T-helper 1 cell treated with Interleukin-12 subunit alpha and Interleukin-12 subunit beta and Interleukin-4 antibody, amounts not matched to agents 30 μg/mL and 1 μg/mL, for 36 hours (primary cell): ENCODE results near the gene EVC.

Experiments used
- H3K27ac Mint-ChIP-seq: one replicate; pipeline ENCODE4 v1.8.0; 2021; ENCODE audit warnings: mild to moderate bottlenecking, mixed read lengths
- H3K27me3 Mint-ChIP-seq: one replicate; pipeline ENCODE4 v1.8.0; 2021; ENCODE audit warnings: low read depth, mixed read lengths
- H3K36me3 Mint-ChIP-seq: one replicate; pipeline ENCODE4 v1.8.0; 2021; ENCODE audit warnings: low read depth, mixed read lengths
- H3K4me1 Mint-ChIP-seq: one replicate; pipeline ENCODE4 v1.8.0; 2021; ENCODE audit warnings: low read depth, mixed read lengths
- H3K4me3 Mint-ChIP-seq: one replicate; pipeline ENCODE4 v1.8.0; 2021; ENCODE audit warnings: mild to moderate bottlenecking, moderate library complexity, mixed read lengths
- H3K9me3 Mint-ChIP-seq: one replicate; pipeline ENCODE4 v1.8.0; 2021; ENCODE audit warnings: mixed read lengths

The EVC gene

GRCh38 chr4:5734853-5735252 is 23.9 kb downstream of the EVC start:
- Mint-ChIP-seq H3K36me3 (no peaks in the 10 kb centered on the region), H3K27me3 (no peaks in the 10 kb centered on the region), H3K27ac (no peak overlapping the region), H3K4me3 (no peak overlapping the region), H3K9me3 (no peaks in the 10 kb centered on the region), H3K4me1 (no peaks in the 10 kb centered on the region)

DNA sequence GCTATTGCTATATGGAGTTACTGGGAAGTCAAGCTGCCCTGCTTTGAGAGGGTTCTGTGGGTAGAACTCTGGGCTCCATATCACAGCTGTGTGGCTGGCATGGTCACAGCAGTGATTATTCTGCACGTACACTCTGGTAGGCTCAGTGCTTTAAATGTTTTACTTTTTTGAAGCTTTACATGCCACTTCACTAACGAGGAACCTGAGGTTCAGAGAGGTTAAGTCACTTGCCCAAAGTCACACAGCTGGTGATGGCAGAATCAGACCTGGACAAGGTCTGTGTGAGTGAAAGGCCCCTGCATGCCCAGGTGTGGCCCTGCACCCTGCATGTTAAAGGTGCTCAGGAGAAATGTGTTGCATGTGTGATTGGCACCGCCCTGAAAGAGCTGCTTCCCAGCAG is 24.5 kb downstream of the EVC start:
- Mint-ChIP-seq H3K9me3 (no peaks in the 10 kb centered on the region), H3K4me3 (no peak overlapping the region), H3K36me3 (no peaks in the 10 kb centered on the region), H3K4me1 (no peaks in the 10 kb centered on the region), H3K27ac (no peak overlapping the region), H3K27me3 (no peaks in the 10 kb centered on the region)

GRCh38 chr4:5738061-5738460 is 27.1 kb downstream of the EVC start:
- Mint-ChIP-seq H3K36me3 (no peaks in the 10 kb centered on the region), H3K4me1 (no peaks in the 10 kb centered on the region), H3K4me3 (no peak overlapping the region), H3K27me3 (no peaks in the 10 kb centered on the region), H3K27ac (no peak overlapping the region), H3K9me3 (no peaks in the 10 kb centered on the region)

GRCh38 chr4:5742388-5742787 is 31.4 kb downstream of the EVC start:
- no peaks in the 10 kb centered on the region for H3K4me1 Mint-ChIP-seq
- H3K9me3 Mint-ChIP-seq, result no peaks in the 10 kb centered on the region

DNA sequence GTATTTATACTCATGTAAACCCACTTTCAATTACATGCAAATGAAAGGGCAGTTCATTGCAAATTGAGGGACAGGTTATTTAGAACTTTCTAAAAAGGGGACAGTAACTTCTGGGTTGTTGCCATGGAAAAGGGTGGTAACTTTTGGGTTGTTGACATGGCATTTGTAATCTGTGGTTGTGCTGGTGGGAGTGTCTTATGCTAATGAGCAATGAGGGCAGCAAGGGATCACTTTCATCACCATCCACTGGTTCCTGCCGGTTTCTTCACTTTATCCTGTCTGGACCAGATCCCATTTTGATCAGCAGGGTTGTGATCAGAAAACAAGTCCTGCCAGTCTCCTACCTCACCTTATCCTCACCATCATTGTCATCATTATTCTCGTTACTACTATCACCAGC is 32.0 kb downstream of the EVC start:
- Mint-ChIP-seq H3K36me3 (no peaks in the 10 kb centered on the region), H3K9me3 (no peaks in the 10 kb centered on the region), H3K4me1 (no peaks in the 10 kb centered on the region), H3K27me3 (no peaks in the 10 kb centered on the region), H3K27ac (no peak overlapping the region), H3K4me3 (no peak overlapping the region)

More at GRCh38 chr4:5742388-5742787, 31.4 kb downstream of the EVC start:
- H3K4me3 Mint-ChIP-seq, result no peak overlapping the region
- no peaks in the 10 kb centered on the region for H3K27me3 Mint-ChIP-seq
- H3K36me3 Mint-ChIP-seq, result no peaks in the 10 kb centered on the region
- H3K27ac Mint-ChIP-seq, result no peak overlapping the region

- Mint-ChIP-seq H3K27ac (no peak overlapping the region), H3K36me3 (no peaks in the 10 kb centered on the region), H3K9me3 (peaks cover 4% of the 10 kb centered on the region), H3K4me3 (no peak overlapping the region), H3K27me3 (no peaks in the 10 kb centered on the region), H3K4me1 (no peaks in the 10 kb centered on the region)
Measured at GRCh38 chr4:5746250-5746649, 35.2 kb downstream of the EVC start.

- Mint-ChIP-seq H3K4me1 (no peaks in the 10 kb centered on the region), H3K4me3 (no peak overlapping the region), H3K27me3 (no peaks in the 10 kb centered on the region), H3K27ac (no peak overlapping the region), H3K9me3 (peaks cover 4% of the 10 kb centered on the region), H3K36me3 (no peaks in the 10 kb centered on the region)
Measured at GRCh38 chr4:5746829-5747737, 36.1 kb downstream of the EVC start.

GRCh38 chr4:5747738-5748375 is 36.9 kb downstream of the EVC start:
- Mint-ChIP-seq H3K36me3 (no peaks in the 10 kb centered on the region), H3K27ac (no peak overlapping the region), H3K27me3 (no peaks in the 10 kb centered on the region), H3K9me3 (peaks cover 4% of the 10 kb centered on the region), H3K4me1 (no peaks in the 10 kb centered on the region), H3K4me3 (no peak overlapping the region)

DNA sequence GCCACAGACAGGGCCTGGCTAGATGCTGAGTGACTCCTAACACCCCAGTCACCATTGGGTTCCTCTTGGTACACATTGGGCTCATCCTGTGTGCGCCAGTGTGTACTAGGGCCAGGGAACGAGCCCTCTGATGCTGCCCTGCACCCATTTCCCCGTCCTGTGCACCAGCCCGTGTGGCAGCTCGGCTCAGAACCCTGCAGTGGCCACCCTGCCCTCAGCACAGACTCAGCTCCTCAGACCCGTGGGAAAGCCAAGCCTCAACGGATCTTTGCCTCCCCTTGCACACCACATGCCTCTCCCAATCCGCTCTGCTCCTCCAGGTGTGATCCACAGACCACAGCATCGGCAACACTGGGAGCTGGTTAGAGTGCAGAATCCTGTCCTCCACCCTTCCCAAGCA is 38.6 kb downstream of the EVC start:
- Mint-ChIP-seq H3K27ac (no peak overlapping the region), H3K4me3 (no peak overlapping the region), H3K27me3 (no peaks in the 10 kb centered on the region), H3K9me3 (peaks cover 4% of the 10 kb centered on the region), H3K36me3 (no peaks in the 10 kb centered on the region), H3K4me1 (no peaks in the 10 kb centered on the region)

- Mint-ChIP-seq H3K27me3 (no peaks in the 10 kb centered on the region), H3K4me3 (no peak overlapping the region), H3K36me3 (no peaks in the 10 kb centered on the region), H3K27ac (no peak overlapping the region), H3K9me3 (peaks cover 4% of the 10 kb centered on the region), H3K4me1 (no peaks in the 10 kb centered on the region)
Measured at GRCh38 chr4:5750052-5750945, 39.3 kb downstream of the EVC start.

DNA sequence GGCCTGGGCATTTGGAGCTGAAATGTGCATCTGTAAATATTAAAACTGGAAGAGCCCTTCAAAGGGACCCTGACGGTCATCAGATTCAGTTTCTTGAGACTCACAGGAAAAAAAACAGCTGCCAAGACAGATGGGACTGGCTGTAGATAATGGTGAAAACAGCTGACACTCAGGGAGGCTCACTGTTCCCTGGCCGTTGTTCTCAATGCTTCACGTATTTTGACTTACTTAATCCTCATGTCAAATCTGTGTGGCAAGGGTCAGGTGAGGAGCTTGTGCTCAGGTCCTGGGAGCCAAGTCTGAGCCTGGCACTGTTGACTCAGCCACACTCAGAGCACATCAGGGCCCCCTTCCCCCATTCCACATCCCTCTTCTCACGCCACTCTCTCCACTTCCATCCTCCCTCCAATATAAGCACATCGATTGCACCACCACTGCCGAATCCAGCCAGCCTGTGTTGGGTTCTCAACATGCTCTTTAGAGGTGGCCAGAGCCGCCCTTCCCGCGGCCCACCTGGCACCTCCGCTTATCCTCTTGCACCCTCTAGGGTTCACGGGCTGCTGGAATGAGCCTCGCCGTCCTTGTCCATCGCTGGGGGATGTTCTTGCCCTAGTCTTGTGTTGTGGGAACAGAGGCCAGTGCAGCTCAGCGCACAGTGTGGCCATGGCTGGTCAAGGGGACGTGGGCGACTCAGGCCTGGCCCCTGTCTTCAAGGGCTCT is 40.1 kb downstream of the EVC start:
- Mint-ChIP-seq H3K9me3 (peaks cover 4% of the 10 kb centered on the region), H3K4me1 (no peaks in the 10 kb centered on the region), H3K27ac (no peak overlapping the region), H3K36me3 (no peaks in the 10 kb centered on the region), H3K27me3 (no peaks in the 10 kb centered on the region), H3K4me3 (no peak overlapping the region)

GRCh38 chr4:5751666-5752375 is 40.8 kb downstream of the EVC start:
- H3K27me3 Mint-ChIP-seq, result no peaks in the 10 kb centered on the region
- H3K4me3 Mint-ChIP-seq, result no peak overlapping the region
- peaks cover 4% of the 10 kb centered on the region for H3K9me3 Mint-ChIP-seq
- H3K4me1 Mint-ChIP-seq, result no peaks in the 10 kb centered on the region
- no peaks in the 10 kb centered on the region for H3K36me3 Mint-ChIP-seq
- no peak overlapping the region for H3K27ac Mint-ChIP-seq

GRCh38 chr4:5752376-5753184 is 41.6 kb downstream of the EVC start:
- no peak overlapping the region for H3K27ac Mint-ChIP-seq
- H3K27me3 Mint-ChIP-seq, result no peaks in the 10 kb centered on the region
- H3K36me3 Mint-ChIP-seq, result no peaks in the 10 kb centered on the region
- H3K9me3 Mint-ChIP-seq, result peaks cover 4% of the 10 kb centered on the region
- no peak overlapping the region for H3K4me3 Mint-ChIP-seq
- H3K4me1 Mint-ChIP-seq, result no peaks in the 10 kb centered on the region
